H9 (cell line): ENCODE data around the gene ALG11. TPM values are rescaled to one million over a fixed set of nuclear protein-coding genes. Genes with fewer than 3 reads are reported as not detected.
A peak's percentile ranks its signal among the peaks of the same experiment; 100 is the strongest.

Experiments used
- DNase-seq: peaks from one replicate; pipeline ENCODE4 v3.0.0-alpha.2; 2017
- H2AFZ ChIP-seq: one replicate; pipeline ENCODE4 v1.6.1; 2013; ENCODE audit warnings: mild to moderate bottlenecking, low read length, control low read depth, moderate library complexity
- H2AK5ac ChIP-seq: 2 replicates; pipeline ENCODE4 v1.6.1; 2013; ENCODE audit warnings: low read length, control low read depth, mixed read lengths; ENCODE audit not compliant: insufficient read length
- H2BK120ac ChIP-seq: one replicate; pipeline ENCODE4 v1.6.1; 2013; ENCODE audit warnings: low read depth, mild to moderate bottlenecking, low read length, control low read depth, inconsistent platforms; ENCODE audit not compliant: poor library complexity, severe bottlenecking
- H2BK12ac ChIP-seq: 2 replicates; pipeline ENCODE4 v1.6.1; 2013; ENCODE audit warnings: low read length, control low read depth, mixed read lengths, low read depth; ENCODE audit not compliant: insufficient read length
- H2BK15ac ChIP-seq: 2 replicates; pipeline ENCODE4 v1.6.1; 2013; ENCODE audit warnings: low read depth, low read length, control low read depth
- H2BK20ac ChIP-seq: one replicate; pipeline ENCODE4 v1.6.1; 2013; ENCODE audit warnings: low read depth, mild to moderate bottlenecking, low read length, control low read depth, inconsistent platforms; ENCODE audit not compliant: poor library complexity, severe bottlenecking
- H2BK5ac ChIP-seq: 2 replicates; pipeline ENCODE4 v1.6.1; 2013; ENCODE audit warnings: low read length, control low read depth, mixed read lengths; ENCODE audit not compliant: insufficient read length
- H3K14ac ChIP-seq: 2 replicates; pipeline ENCODE4 v1.6.1; 2013; ENCODE audit warnings: low read length, control low read depth; ENCODE audit not compliant: insufficient read depth
- H3K18ac ChIP-seq: 2 replicates; pipeline ENCODE4 v1.6.1; 2013; ENCODE audit warnings: low read depth, mild to moderate bottlenecking, mixed read lengths, low read length, control low read depth; ENCODE audit not compliant: insufficient read length
- H3K23ac ChIP-seq: 2 replicates; pipeline ENCODE4 v1.6.1; 2013; ENCODE audit warnings: low read length, control low read depth, mixed read lengths, low read depth; ENCODE audit not compliant: insufficient read length
- H3K23me2 ChIP-seq: 2 replicates; pipeline ENCODE4 v1.6.1; 2013; ENCODE audit warnings: low read depth, mild to moderate bottlenecking, mixed read lengths, low read length, control low read depth; ENCODE audit not compliant: insufficient read length, poor library complexity, severe bottlenecking
- H3K27ac ChIP-seq: 2 replicates; pipeline ENCODE4 v1.5.1; 2013; ENCODE audit warnings: low read length, control low read depth, mixed read lengths, low read depth; ENCODE audit not compliant: insufficient read length
- H3K27me3 ChIP-seq: 2 replicates; pipeline ENCODE4 v1.6.1; 2013; ENCODE audit warnings: low read length, control low read depth, inconsistent platforms; ENCODE audit not compliant: insufficient read depth
- H3K4ac ChIP-seq: 2 replicates; pipeline ENCODE4 v1.6.1; 2013; ENCODE audit warnings: low read depth, mild to moderate bottlenecking, control low read depth, inconsistent platforms, low read length, moderate library complexity
- H3K4me1 ChIP-seq: 2 replicates; pipeline ENCODE4 v1.6.1; 2013; ENCODE audit warnings: low read length, control low read depth, inconsistent platforms; ENCODE audit not compliant: insufficient read depth
- H3K4me2 ChIP-seq: 2 replicates; pipeline ENCODE4 v1.6.1; 2013; ENCODE audit warnings: low read length, control low read depth, mixed read lengths; ENCODE audit not compliant: insufficient read length, insufficient read depth
- H3K56ac ChIP-seq: 2 replicates; pipeline ENCODE4 v1.6.1; 2013; ENCODE audit warnings: low read depth, mild to moderate bottlenecking, mixed read lengths, low read length, control low read depth; ENCODE audit not compliant: insufficient read length
- H3K79me1 ChIP-seq: 2 replicates; pipeline ENCODE4 v1.6.1; 2013; ENCODE audit warnings: low read depth, mild to moderate bottlenecking, moderate library complexity, low read length, control low read depth, inconsistent platforms; ENCODE audit not compliant: insufficient read depth, poor library complexity, severe bottlenecking
- H3K79me2 ChIP-seq: 2 replicates; pipeline ENCODE4 v1.6.1; 2013; ENCODE audit warnings: low read length, control low read depth, inconsistent platforms; ENCODE audit not compliant: insufficient read depth
- H3K9ac ChIP-seq: 2 replicates; pipeline ENCODE4 v1.6.1; 2013; ENCODE audit warnings: low read length, control low read depth, mixed read lengths; ENCODE audit not compliant: insufficient read length; ENCODE audit errors: extremely low read depth
- H3K9me3 ChIP-seq: one replicate; pipeline ENCODE4 v1.6.1; 2013; ENCODE audit warnings: low read depth, low read length, inconsistent platforms; ENCODE audit not compliant: control insufficient read depth
- H3T11ph ChIP-seq: one replicate; pipeline ENCODE4 v1.6.1; 2013; ENCODE audit warnings: mild to moderate bottlenecking, low read length, control low read depth, inconsistent platforms
- H4K20me1 ChIP-seq: one replicate; pipeline ENCODE4 v1.6.1; 2013; ENCODE audit not compliant: control insufficient read depth, insufficient read length, insufficient read depth
- H4K5ac ChIP-seq: 2 replicates; pipeline ENCODE4 v1.6.1; 2013; ENCODE audit warnings: low read depth, mild to moderate bottlenecking, mixed read lengths, low read length, control low read depth; ENCODE audit not compliant: insufficient read length
- H4K8ac ChIP-seq: replicated peaks from 2 replicates; pipeline ENCODE4 v1.6.1; 2013; ENCODE audit warnings: low read length, control low read depth, mixed read lengths, low read depth; ENCODE audit not compliant: insufficient read length
- H4K91ac ChIP-seq: 2 replicates; pipeline ENCODE4 v1.6.1; 2013; ENCODE audit warnings: low read depth, mild to moderate bottlenecking, moderate library complexity, mixed read lengths, low read length, control low read depth; ENCODE audit not compliant: insufficient read length
- H3K27ac Mint-ChIP-seq, 3 experiments: 2 replicates in 2 of 3; 3 replicates in 1 of 3; pipeline ENCODE4 v1.8.0; 2020 to 2021; ENCODE audit warnings: mixed read lengths in 3 of 3, mild to moderate bottlenecking in 1 of 3, moderate library complexity in 1 of 3
- H3K27me3 Mint-ChIP-seq: 2 replicates; pipeline ENCODE4 v1.8.0; 2021; ENCODE audit warnings: low read depth, mild to moderate bottlenecking, moderate library complexity, mixed read lengths
- H3K36me3 Mint-ChIP-seq, 3 experiments: 2 replicates in 2 of 3; 3 replicates in 1 of 3; pipeline ENCODE4 v1.8.0; 2020 to 2021; ENCODE audit warnings: low read depth in 3 of 3, mixed read lengths in 3 of 3; ENCODE audit not compliant: insufficient read depth in 1 of 3
- H3K4me1 Mint-ChIP-seq, 2 experiments: 2 replicates each; pipeline ENCODE4 v1.8.0; 2020; ENCODE audit warnings: mixed read lengths in 2 of 2
- H3K4me3 Mint-ChIP-seq, 2 experiments: 2 replicates in 1 of 2; 3 replicates in 1 of 2; pipeline ENCODE4 v1.8.0; 2020 to 2021; ENCODE audit warnings: mild to moderate bottlenecking in 2 of 2, mixed read lengths in 2 of 2, moderate library complexity in 1 of 2
- H3K9me3 Mint-ChIP-seq, 2 experiments: 2 replicates in 1 of 2; 3 replicates in 1 of 2; pipeline ENCODE4 v1.8.0; 2020; ENCODE audit warnings: mild to moderate bottlenecking in 2 of 2, mixed read lengths in 2 of 2, moderate library complexity in 1 of 2
- WGBS: extraction: QIAGEN DNeasy Blood & Tissue Kit; methylation state at CpG from one replicate; pipeline ENCODE4 v1.1.7; 2013; ENCODE audit warnings: missing lambda C conversion rate, low lambda C conversion rate, mixed read lengths; ENCODE audit not compliant: insufficient read length; ENCODE audit errors: extremely low coverage; 5-methylcytosine and 5-hydroxymethylcytosine counted together
- total RNA-seq: library from RNA; stranded (reverse); gene quantifications from 2 replicates; pipeline ENCODE4 v1.2.1, GENCODE V29; 2021
- TF ChIP-seq, protein P1 (sequence below): fragments of 200-600 bp; sonication (generic); conservative IDR thresholded peaks from 3 replicates; pipeline ENCODE4 v1.8.0; 2021; ENCODE audit warnings: antibody characterized with exemption, mild to moderate bottlenecking

ALG11 gene
- total RNA-seq, 1 experiment from 2014 or later = 46.6 TPM

- Histone ChIP-seq H3K4ac (no peak overlapping the region), H3K27me3 (no peaks in the 10 kb centered on the region), H3K9me3 (no peaks in the 10 kb centered on the region), H3K23me2 (no peaks in the 10 kb centered on the region), H3K27ac (no peak overlapping the region), H2AFZ (no peak overlapping the region), H3K4me2 (no peak overlapping the region), H4K91ac (no peak overlapping the region), H2BK12ac (no peak overlapping the region), H3K79me1 (no peaks in the 10 kb centered on the region), H2BK15ac (no peak overlapping the region), H2BK5ac (no peak overlapping the region), H3K9ac (no peak overlapping the region), H4K8ac (no peak overlapping the region), H3K4me1 (no peaks in the 10 kb centered on the region), H4K5ac (no peak overlapping the region), H3K79me2 (no peaks in the 10 kb centered on the region), H4K20me1 (no peaks in the 10 kb centered on the region), H3K14ac (no peak overlapping the region), H3T11ph (no peak overlapping the region), H3K18ac (no peak overlapping the region), H3K23ac (no peak overlapping the region), H2BK20ac (no peak overlapping the region), H3K56ac (no peak overlapping the region), H2AK5ac (no peak overlapping the region), H2BK120ac (no peak overlapping the region)
- no peak overlapping the region for H3K4me3 Mint-ChIP-seq
- WGBS = no CpG with 5 or more reads among the region's 4 CpGs
- TF ChIP-seq, protein P1, sequence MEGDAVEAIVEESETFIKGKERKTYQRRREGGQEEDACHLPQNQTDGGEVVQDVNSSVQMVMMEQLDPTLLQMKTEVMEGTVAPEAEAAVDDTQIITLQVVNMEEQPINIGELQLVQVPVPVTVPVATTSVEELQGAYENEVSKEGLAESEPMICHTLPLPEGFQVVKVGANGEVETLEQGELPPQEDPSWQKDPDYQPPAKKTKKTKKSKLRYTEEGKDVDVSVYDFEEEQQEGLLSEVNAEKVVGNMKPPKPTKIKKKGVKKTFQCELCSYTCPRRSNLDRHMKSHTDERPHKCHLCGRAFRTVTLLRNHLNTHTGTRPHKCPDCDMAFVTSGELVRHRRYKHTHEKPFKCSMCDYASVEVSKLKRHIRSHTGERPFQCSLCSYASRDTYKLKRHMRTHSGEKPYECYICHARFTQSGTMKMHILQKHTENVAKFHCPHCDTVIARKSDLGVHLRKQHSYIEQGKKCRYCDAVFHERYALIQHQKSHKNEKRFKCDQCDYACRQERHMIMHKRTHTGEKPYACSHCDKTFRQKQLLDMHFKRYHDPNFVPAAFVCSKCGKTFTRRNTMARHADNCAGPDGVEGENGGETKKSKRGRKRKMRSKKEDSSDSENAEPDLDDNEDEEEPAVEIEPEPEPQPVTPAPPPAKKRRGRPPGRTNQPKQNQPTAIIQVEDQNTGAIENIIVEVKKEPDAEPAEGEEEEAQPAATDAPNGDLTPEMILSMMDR = no peak
- H3K4me1 Mint-ChIP-seq = peaks cover 6 to 10% of the 10 kb centered on the region in 2 experiments
- H3K9me3 Mint-ChIP-seq = peaks cover 2 to 6% of the 10 kb centered on the region in 2 experiments; a peak in 2 of 5 replicates
- H3K36me3 Mint-ChIP-seq = no peaks in the 10 kb centered on the region
- H3K27ac Mint-ChIP-seq = peak overlapping the region in 1 of 3 experiments; percentile 36; a peak in 1 of 7 replicates
- DNase-seq = no peak
- H3K27me3 Mint-ChIP-seq = no peaks in the 10 kb centered on the region
These were observed 31.3 kb upstream of the ALG11 start for GRCh38 chr13:51980908-51981307.
